ENCODE data around the gene SERPINB8. TPM values are rescaled to one million over a fixed set of nuclear protein-coding genes. Genes with fewer than 3 reads are reported as not detected.

Gene SERPINB8
- total and polyA plus RNA-seq, 9 of the 15 experiments (the other 6 are each of a cell fraction or from before 2014, with no cell fraction given), result 0.05 to 0.19 (median 0.09) TPM

GRCh38 chr18:63997606-63998005 is 27.7 kb downstream of the SERPINB8 start:
- no TSS peak for BruUV-seq (replicated peaks)
- H2AFZ ChIP-seq (ENCODE audit: low read depth, low read length), result no peak overlapping the region
- H3K36me3 ChIP-seq (ENCODE audit: control insufficient read depth, insufficient read depth, low read length), result no peaks in the 10 kb centered on the region
- H3K79me2 ChIP-seq (ENCODE audit: control insufficient read depth, insufficient read depth, low read length), result no peaks in the 10 kb centered on the region
- no peak overlapping the region for H3K9ac ChIP-seq (ENCODE audit: insufficient read depth in 1 of 2, low read depth in 2 of 2, low read length in 2 of 2)
- ATAC-seq, result no peak
- in situ Hi-C loops (cut with MboI), result loop anchor here (25.0 kb wide), 1 partner anchor 485 kb away; no protein-coding TSS in a partner anchor
- H4K20me1 ChIP-seq (replicated peaks; ENCODE audit: control insufficient read depth, insufficient read depth, low read length), result no peaks in the 10 kb centered on the region
- no peak overlapping the region for H3K4me3 ChIP-seq
- no peak overlapping the region for H3K27ac ChIP-seq (ENCODE audit: extremely low read depth, low read depth, low read length)
- no peak for DNase-seq (ENCODE audit: extremely low read depth in 1 of 4, low spot score in 3 of 4)
- WGBS (ENCODE audit: insufficient coverage, low coverage, missing lambda C conversion rate), result 0% methylated on average over 2 of the region's 2 CpGs
- H3K4me1 ChIP-seq (replicated peaks in 1 of 2; ENCODE audit: control insufficient read depth in 2 of 2, insufficient read depth in 2 of 2, low read length in 2 of 2), result no peaks in the 10 kb centered on the region
- H3K27me3 ChIP-seq (ENCODE audit: control insufficient read depth in 2 of 2, insufficient read depth in 2 of 2, low read length in 2 of 2), result no peaks in the 10 kb centered on the region
- H3K4me2 ChIP-seq (ENCODE audit: insufficient read depth, low read length), result no peak overlapping the region
- no peak for FAIRE-seq
- POLR2A ChIA-PET, result no interaction called here
- intact Hi-C loops (cut with micrococcal nuclease), result no loop called here
- no peaks in the 10 kb centered on the region for H3K9me3 ChIP-seq (replicated peaks; ENCODE audit: control insufficient read depth, insufficient read depth, low read depth, low read length)
- CTCF ChIA-PET (ENCODE audit: low intra/inter-chr PET ratio), result no interaction called here
- H3K9me1 ChIP-seq (ENCODE audit: control insufficient read depth, insufficient read depth, low read length), result no peaks in the 10 kb centered on the region
- TF ChIP-seq MEF2A (IDR thresholded peaks at IDR 0.05; ENCODE audit: control insufficient read depth, low read depth, low read length) (no peak), ETS2 (tag; IDR thresholded peaks at IDR 0.05; ENCODE audit: borderline replicate concordance, poor library complexity, severe bottlenecking) (no peak), TGIF2 (CRISPR knock-in tag; IDR thresholded peaks at IDR 0.05) (no peak), FOXM1 (IDR thresholded peaks at IDR 0.05; ENCODE audit: low read depth) (no peak), FOXM1 (CRISPR knock-in tag; IDR thresholded peaks at IDR 0.05; ENCODE audit: low read depth) (no peak), RBM25 (IDR thresholded peaks at IDR 0.05; ENCODE audit: low read depth, low read length, severe bottlenecking) (no peak), TFE3 (CRISPR knock-in tag; IDR thresholded peaks at IDR 0.05) (no peak), ATF7 (IDR thresholded peaks at IDR 0.05) (no peak), ZNF23 (CRISPR knock-in tag; IDR thresholded peaks at IDR 0.05) (no peak), POLR2B (IDR thresholded peaks at IDR 0.05; ENCODE audit: low read depth, partially characterized antibody) (no peak), GTF2B (IDR thresholded peaks at IDR 0.05; ENCODE audit: extremely low read depth, insufficient read length) (no peak), ZSCAN29 (IDR thresholded peaks at IDR 0.05) (no peak), PHB2 (IDR thresholded peaks at IDR 0.05; ENCODE audit: low read depth) (no peak), U2AF2 (optimal IDR thresholded peaks at IDR 0.05; ENCODE audit: low read depth, low read length) (no peak), KLF1 (tag; IDR thresholded peaks at IDR 0.05) (no peak), ID3 (CRISPR knock-in tag; IDR thresholded peaks at IDR 0.05) (no peak), ID3 (tag; IDR thresholded peaks at IDR 0.05) (no peak), ZNF592 (IDR thresholded peaks at IDR 0.05) (no peak), MCM5 (IDR thresholded peaks at IDR 0.05; ENCODE audit: low read depth) (no peak)
